Erythroblast (primary cell): Measurements from ENCODE around the gene CYSLTR2.

Experiments used
- GATA1 ChIP-seq: IDR thresholded peaks from 2 replicates; pipeline ENCODE4 v1.6.1; 2011; ENCODE audit warnings: low read depth, mild to moderate bottlenecking, control low read depth, low read length, moderate library complexity
- POLR2A ChIP-seq: IDR thresholded peaks from 2 replicates; pipeline ENCODE4 v1.6.1; 2011; ENCODE audit warnings: mild to moderate bottlenecking, low read length

- TF ChIP-seq POLR2A, result no peak
- TF ChIP-seq GATA1, result no peak
Observed at GRCh38 chr13:48648446-48648845, 5.3 kb upstream of the CYSLTR2 start.
